Measurements from ENCODE around the gene RFPL4AL1.

The RFPL4AL1 gene

DNA sequence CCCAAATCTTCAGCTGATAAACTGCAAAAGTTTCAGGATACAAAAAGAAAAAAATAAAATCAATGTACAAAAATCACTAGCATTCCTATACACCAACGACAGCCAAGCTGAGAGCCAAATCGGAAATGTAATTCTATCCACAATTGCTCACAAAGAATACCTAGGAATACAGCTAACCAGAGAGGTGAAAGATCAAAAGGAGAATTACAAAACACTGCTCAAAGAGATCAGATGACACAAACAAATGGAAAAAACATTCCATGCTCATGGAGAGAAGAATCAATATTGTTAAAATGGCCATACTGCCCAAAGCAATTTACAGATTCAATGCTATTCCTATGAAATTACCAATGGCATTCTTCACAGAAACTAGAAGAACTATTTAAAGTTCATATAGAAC is 33.4 kb downstream of the RFPL4AL1 start:
- Mint-ChIP-seq H3K9me3 (no peaks in the 10 kb centered on the region), H3K27ac (no peak overlapping the region)

DNA sequence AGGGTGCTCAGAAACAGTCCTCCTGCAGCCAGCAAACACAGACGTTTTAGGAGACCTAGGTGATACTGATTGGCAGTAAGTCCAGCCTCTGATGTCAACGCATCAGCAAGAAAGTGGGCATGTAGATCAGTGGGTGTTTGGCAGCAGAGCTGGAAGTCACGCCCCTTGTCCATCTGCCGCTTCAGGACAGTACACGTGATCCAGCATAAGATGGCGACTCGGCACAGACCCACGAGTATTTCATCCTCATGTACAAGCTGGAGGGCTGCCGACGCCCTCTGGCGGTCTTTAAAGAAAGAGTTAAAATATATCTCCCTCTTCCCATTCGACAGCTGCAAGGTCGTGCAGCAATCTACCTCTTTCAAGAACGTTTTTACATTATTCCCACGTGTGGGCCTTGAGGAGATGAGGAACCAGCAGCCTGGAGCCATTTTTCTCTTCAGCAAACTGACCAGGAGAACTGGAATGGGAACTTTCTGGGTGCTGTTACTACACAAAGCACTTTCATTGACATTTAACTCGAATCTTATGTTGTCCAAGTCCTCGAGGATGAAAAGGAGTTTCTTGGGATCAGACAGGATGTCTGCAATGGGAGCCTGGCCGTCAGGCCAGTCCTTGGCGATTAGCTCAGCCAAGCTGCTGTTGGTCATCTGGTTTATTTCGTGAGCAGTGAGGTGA is 40.6 kb downstream of the RFPL4AL1 start:
- peaks cover 17% of the 10 kb centered on the region for H3K27me3 Mint-ChIP-seq
- no peaks in the 10 kb centered on the region for H3K4me1 Mint-ChIP-seq
- no peak overlapping the region for H3K27ac Mint-ChIP-seq
- H3K9me3 Mint-ChIP-seq: no peaks in the 10 kb centered on the region
- no peak overlapping the region for H3K4me3 Mint-ChIP-seq
- no peaks in the 10 kb centered on the region for H3K36me3 Mint-ChIP-seq

More for the DNA sequence above, 33.4 kb downstream of the RFPL4AL1 start:
- Mint-ChIP-seq H3K36me3 (peaks cover 2% of the 10 kb centered on the region), H3K27me3 (peaks cover 12% of the 10 kb centered on the region), H3K4me3 (no peak overlapping the region), H3K4me1 (no peaks in the 10 kb centered on the region)

DNA sequence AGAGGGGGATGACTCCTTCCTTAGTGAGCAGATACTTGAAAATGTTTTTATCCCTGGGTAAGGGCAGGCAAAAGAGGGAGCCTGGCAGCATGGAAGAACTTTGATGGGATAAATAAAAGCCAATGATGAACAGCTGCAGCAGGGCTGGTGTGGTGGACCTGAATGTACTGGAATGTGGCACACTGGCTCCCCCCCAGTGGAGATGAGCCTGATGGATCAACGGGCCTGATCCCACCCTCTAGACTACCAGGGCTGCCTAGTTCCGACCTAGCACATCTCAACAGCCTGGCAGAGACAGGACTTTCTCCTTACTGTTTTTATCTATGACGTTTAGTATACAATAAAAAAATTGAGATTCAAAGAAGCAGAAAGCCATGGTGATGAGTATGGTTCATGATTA is 42.4 kb downstream of the RFPL4AL1 start:
- Mint-ChIP-seq H3K27ac (no peak overlapping the region), H3K4me1 (no peaks in the 10 kb centered on the region), H3K36me3 (no peaks in the 10 kb centered on the region), H3K27me3 (peaks cover 13% of the 10 kb centered on the region), H3K9me3 (no peaks in the 10 kb centered on the region), H3K4me3 (no peak overlapping the region)

DNA sequence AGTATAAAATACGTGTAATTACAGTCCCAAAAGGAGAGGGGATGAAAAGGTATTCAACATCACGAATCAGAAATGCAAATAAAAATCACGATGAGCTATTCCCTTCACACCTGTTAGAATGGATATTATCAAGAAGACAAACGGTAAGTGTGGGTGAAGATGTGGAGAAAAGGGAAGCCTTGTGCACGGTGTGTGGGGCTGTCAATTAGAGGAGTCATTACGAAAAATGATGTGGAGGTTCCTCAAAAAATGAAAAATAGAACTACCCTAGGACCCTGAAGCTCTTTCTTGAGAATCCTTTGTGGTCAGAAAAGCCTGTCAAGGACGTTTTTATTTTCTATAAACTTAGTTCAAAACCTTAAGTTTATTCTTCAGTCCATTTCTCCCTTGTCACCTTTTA is 43.5 kb downstream of the RFPL4AL1 start:
- no peak overlapping the region for H3K4me3 Mint-ChIP-seq
- no peaks in the 10 kb centered on the region for H3K36me3 Mint-ChIP-seq
- H3K27ac Mint-ChIP-seq: no peak overlapping the region
- peaks cover 17% of the 10 kb centered on the region for H3K27me3 Mint-ChIP-seq
- no peaks in the 10 kb centered on the region for H3K4me1 Mint-ChIP-seq
- H3K9me3 Mint-ChIP-seq: no peaks in the 10 kb centered on the region

DNA sequence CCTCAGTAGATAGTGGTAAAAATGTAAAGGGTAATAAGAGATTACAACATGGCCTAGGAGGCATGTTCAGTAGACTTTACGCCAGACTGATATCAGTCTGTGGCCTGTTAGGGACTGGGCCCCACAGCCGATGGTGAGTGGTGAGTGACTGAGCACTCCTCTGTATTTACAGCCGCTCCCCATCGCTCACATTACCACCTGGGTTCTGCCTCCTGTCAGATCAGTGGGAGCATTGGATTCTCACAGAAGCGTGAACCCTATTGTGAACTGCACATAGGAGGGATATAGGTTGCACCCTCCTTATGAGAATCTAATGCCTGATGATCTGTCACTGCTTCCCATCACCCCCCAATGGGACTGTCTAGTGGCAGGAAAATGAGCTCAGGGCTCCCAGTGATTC is 45.0 kb downstream of the RFPL4AL1 start:
- Mint-ChIP-seq H3K4me3 (no peak overlapping the region), H3K27me3 (peaks cover 17% of the 10 kb centered on the region), H3K9me3 (no peaks in the 10 kb centered on the region), H3K27ac (no peak overlapping the region), H3K4me1 (no peaks in the 10 kb centered on the region), H3K36me3 (no peaks in the 10 kb centered on the region)

DNA sequence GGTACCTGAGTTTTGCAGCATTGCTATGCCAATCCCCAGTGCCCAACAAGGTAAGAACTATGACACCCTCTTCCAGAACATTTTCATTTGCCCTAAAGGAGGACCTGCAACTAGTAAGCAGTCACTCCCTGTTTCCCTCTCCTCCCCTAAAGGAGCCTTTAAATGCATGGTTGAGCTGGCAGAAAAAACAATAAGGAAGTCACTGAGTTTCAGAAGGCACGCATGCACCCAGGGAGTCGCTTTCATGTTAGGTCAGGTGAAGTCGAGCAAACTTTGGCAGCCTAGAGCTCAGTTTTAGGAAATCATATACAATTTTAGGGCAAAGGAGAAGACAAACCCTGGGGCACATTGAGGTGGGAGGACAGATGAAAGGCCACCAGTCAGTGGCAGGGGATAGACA is 51.1 kb downstream of the RFPL4AL1 start:
- Mint-ChIP-seq H3K9me3 (no peaks in the 10 kb centered on the region), H3K36me3 (no peaks in the 10 kb centered on the region), H3K27ac (no peak overlapping the region), H3K4me3 (no peak overlapping the region), H3K4me1 (no peaks in the 10 kb centered on the region), H3K27me3 (peaks cover 8% of the 10 kb centered on the region)

Data from activated naive CD4-positive, alpha-beta T cell treated with anti-CD3 and anti-CD28 coated beads, Interleukin-2, amount 50 U/mL, for 24 hours (primary cell).